K562 (cell line): ENCODE measurements around the gene ADK. TPM values are rescaled to one million over a fixed set of nuclear protein-coding genes. Genes with fewer than 3 reads are reported as not detected.
A peak's percentile ranks its signal among the peaks of the same experiment; 100 is the strongest.
"Not testable (repeated sequence)": the region's sequence is repeated elsewhere in the genome, so short reads cannot be mapped to it uniquely, and the experiment has no call there.

Source experiments
- ATAC-seq: fragments of 200-7000 bp; cut with Tn5 transposase; 3 replicates; pipeline ENCODE4 v1.9.1; 2020; ENCODE audit warnings: moderate library complexity
- BruUV-seq: library from RNA; stranded (reverse); fragments of 400-500 nt; replicated peaks from 2 replicates; lab custom pipeline; 2021; lab: Mats Ljungman, UMichigan
- CTCF ChIA-PET: fragments of 300-600 bp; formaldehyde crosslinking; extraction: SDS; loops from one replicate; lab custom pipeline; 2021; ENCODE audit warnings: low intra/inter-chr PET ratio; lab: Yijun Ruan, JAX
- POLR2A ChIA-PET: fragments of 300-600, 350-650 bp; sonication (Branson Sonifier 250); formaldehyde crosslinking; extraction: SDS; loops from one replicate; lab custom pipeline; 2021; ENCODE audit warnings: antibody characterized with exemption, inconsistent platforms; lab: Yijun Ruan, JAX
- DNase-seq, 4 experiments: peaks; one replicate each; pipeline versions ENCODE4 v3.0.0 to v3.0.0-alpha.2; 2011 to 2018; ENCODE audit warnings: low spot score in 3 of 4, mixed read lengths in 3 of 4; ENCODE audit errors: extremely low read depth in 1 of 4
- FAIRE-seq: peaks from 2 replicates; lab custom pipeline; 2011; peaks lifted over from hg19 to GRCh38; lab: Jason Lieb, UNC
- H2AFZ ChIP-seq: 2 replicates; pipeline ENCODE4 v1.6.0; 2011; ENCODE audit warnings: low read depth, low read length, control low read depth, inconsistent platforms
- H3K27ac ChIP-seq: fragments of 200-600 bp; 3 replicates; pipeline ENCODE4 v1.8.0; 2011; ENCODE audit warnings: low read depth, mild to moderate bottlenecking, control low read depth, inconsistent platforms, low read length, moderate library complexity, mixed read lengths; ENCODE audit errors: extremely low read depth
- H3K27me3 ChIP-seq, 2 experiments: fragments of 300-600 bp in 1 of 2; 2 replicates in 1 of 2; 3 replicates in 1 of 2; pipeline versions ENCODE4 v1.6.0 to v1.8.0; 2011; ENCODE audit warnings: inconsistent platforms in 2 of 2, low read length in 2 of 2, mild to moderate bottlenecking in 1 of 2, mixed read lengths in 1 of 2, moderate library complexity in 1 of 2; ENCODE audit not compliant: control insufficient read depth in 2 of 2, insufficient read depth in 2 of 2
- H3K36me3 ChIP-seq: fragments of 300-600 bp; 3 replicates; pipeline ENCODE4 v1.8.0; 2011; ENCODE audit warnings: mild to moderate bottlenecking, low read length, inconsistent platforms; ENCODE audit not compliant: control insufficient read depth, insufficient read depth
- H3K4me1 ChIP-seq, 2 experiments: fragments of 200-600 bp in 1 of 2; replicated peaks in 1 of 2; 2 replicates in 1 of 2; 3 replicates in 1 of 2; pipeline versions ENCODE4 v1.5.1 to v1.8.0; 2011; ENCODE audit warnings: inconsistent platforms in 2 of 2, low read length in 2 of 2, mild to moderate bottlenecking in 1 of 2, mixed read lengths in 1 of 2, moderate library complexity in 1 of 2; ENCODE audit not compliant: control insufficient read depth in 2 of 2, insufficient read depth in 2 of 2
- H3K4me2 ChIP-seq: 2 replicates; pipeline ENCODE4 v1.6.1; 2011; ENCODE audit warnings: low read length, control low read depth, inconsistent platforms, mixed read lengths; ENCODE audit not compliant: insufficient read depth
- H3K4me3 ChIP-seq: fragments of 200-600 bp; sonication (generic), shearing (Covaris generic); 2 replicates; pipeline ENCODE4 v1.5.1; 2016; ENCODE audit warnings: control low read depth, inconsistent platforms
- H3K79me2 ChIP-seq: fragments of 200-600 bp; 3 replicates; pipeline ENCODE4 v1.8.0; 2011; ENCODE audit warnings: low read length, inconsistent platforms; ENCODE audit not compliant: control insufficient read depth, insufficient read depth
- H3K9ac ChIP-seq, 2 experiments: 2 replicates each; pipeline versions ENCODE4 v1.6.0 to v1.6.1; 2011; ENCODE audit warnings: low read depth in 2 of 2, low read length in 2 of 2, control low read depth in 1 of 2, inconsistent platforms in 1 of 2, mild to moderate bottlenecking in 1 of 2, mixed read lengths in 1 of 2; ENCODE audit not compliant: insufficient read depth in 1 of 2
- H3K9me1 ChIP-seq: one replicate; pipeline ENCODE4 v1.6.0; 2011; ENCODE audit warnings: inconsistent platforms, mild to moderate bottlenecking, low read length, moderate library complexity; ENCODE audit not compliant: control insufficient read depth, insufficient read depth
- H3K9me3 ChIP-seq: replicated peaks from 2 replicates; pipeline ENCODE4 v1.5.1; 2011; ENCODE audit warnings: low read depth, low read length, inconsistent platforms; ENCODE audit not compliant: control insufficient read depth, insufficient read depth
- H4K20me1 ChIP-seq: replicated peaks from 2 replicates; pipeline ENCODE4 v1.6.1; 2011; ENCODE audit warnings: low read length, inconsistent platforms, mixed read lengths; ENCODE audit not compliant: control insufficient read depth, insufficient read depth
- CTCF ChIP-seq, 3 experiments: IDR thresholded peaks in 2 of 3; conservative IDR thresholded peaks in 1 of 3; 2 replicates each; pipeline ENCODE4 v1.5.1; 2011 to 2012; ENCODE audit warnings: low read length in 3 of 3, mild to moderate bottlenecking in 3 of 3, control low read depth in 2 of 3, improper control_type of control experiment in 1 of 3, inconsistent platforms in 1 of 3, low read depth in 1 of 3, mixed read lengths in 1 of 3, moderate library complexity in 1 of 3; ENCODE audit not compliant: insufficient read depth in 2 of 3
- DEAF1 ChIP-seq: fragments of 450-650 bp; formaldehyde crosslinking; IDR thresholded peaks from 2 replicates; pipeline ENCODE4 v1.4.0; 2020; ENCODE audit warnings: mild to moderate bottlenecking, moderate library complexity
- HSF4 ChIP-seq: fragments of 250-450 bp; sonication (Bioruptor Pico); IDR thresholded peaks from 2 replicates; pipeline ENCODE4 v2.1.2; 2022; ENCODE audit warnings: mild to moderate bottlenecking, moderate library complexity, borderline replicate concordance
- REST ChIP-seq, 2 experiments: fragments of 450-650 bp; formaldehyde crosslinking in 1 of 2; IDR thresholded peaks; 2 replicates each; pipeline versions ENCODE4 v1.4.0 to v1.6.1; 2014 to 2020; ENCODE audit warnings: mild to moderate bottlenecking in 2 of 2, borderline replicate concordance in 1 of 2, low read depth in 1 of 2
- ZC3H8 ChIP-seq: fragments of 450-650 bp; IDR thresholded peaks from 2 replicates; pipeline ENCODE4 v1.6.1; 2017
- WGBS: fragments of 100-300 bp; shearing (Covaris generic); methylation state at CpG from one replicate; pipeline ENCODE4 v1.1.6; 2016; ENCODE audit warnings: low coverage, mixed read lengths; ENCODE audit not compliant: insufficient coverage; ENCODE audit errors: missing lambda C conversion rate; 5-methylcytosine and 5-hydroxymethylcytosine counted together
- in situ Hi-C: fragments of 300-500 bp; cut with MboI; formaldehyde crosslinking; loops from 4 replicates; pipeline ENCODE4 v1.15.0; 2018; ENCODE audit warnings: inconsistent platforms, mixed read lengths
- intact Hi-C: fragments of 100-400 bp; cut with micrococcal nuclease; formaldehyde crosslinking; loops from 2 replicates; pipeline ENCODE4 v1.14.2; 2022
- polyA plus RNA-seq, 8 experiments: library from polyadenylated mRNA; depleted of rRNA in 4 of 8; stranded (reverse) in 5 of 8; unstranded in 3 of 8; fragments of >200 nt; fragmentation: Nextera tagmentation in 2 of 8; fragmentation: Illumina TruSeq in 1 of 8; extraction: Ambion mirVana in 2 of 8; extraction: Trizol in 1 of 8; gene quantifications; 2 replicates each; pipeline versions ENCODE4 v1.2.1 to v1.2.3, GENCODE V29; 2011 to 2014; ENCODE audit warnings: inconsistent platforms in 1 of 8, missing spikeins in 1 of 8
- total RNA-seq, 7 experiments: library from RNA; depleted of rRNA in 6 of 7; stranded (reverse); fragments of >200 nt in 6 of 7; fragmentation: Illumina TruSeq in 2 of 7; extraction: Trizol in 2 of 7; gene quantifications; 2 replicates each; pipeline versions ENCODE4 v1.2.1 to v1.2.3, GENCODE V29; 2011 to 2021; ENCODE audit warnings: low replicate concordance in 1 of 7

Gene ADK
- total and polyA plus RNA-seq, 9 of the 15 experiments (the other 6 are each of a cell fraction or from before 2014, with no cell fraction given) = 54.2 to 97.8 (median 73.6) TPM

- TF ChIP-seq ZC3H8 = no peak
- TF ChIP-seq HSF4 (CRISPR knock-in tag) = no peak
- 0 out of 2 replicates have a peak, but pooled peaks have one; percentile 15 for TF ChIP-seq DEAF1
- peak; percentile 47; the same call in 1 of the 2 replicates for TF ChIP-seq REST (IDR thresholded peaks at IDR 0.05; ENCODE audit: borderline replicate concordance)
- no peak for TF ChIP-seq REST (CRISPR knock-in tag; IDR thresholded peaks at IDR 0.05; ENCODE audit: low read depth)
- peak; percentile 53 to 67 (median 54); a peak in 5 of 6 replicates for TF ChIP-seq CTCF (IDR thresholded peaks at IDR 0.05 in 2 of 3, conservative IDR thresholded peaks at IDR 0.05 in 1 of 3; ENCODE audit: insufficient read depth in 2 of 3, low read depth in 1 of 3, low read length in 3 of 3)
Observed at GRCh38 chr10:74213571-74214162, 62.6 kb downstream of the ADK start (continued).

- H3K4me1 ChIP-seq, POLR2A ChIA-PET, H3K4me2 ChIP-seq, H4K20me1 ChIP-seq, in situ Hi-C loops, CTCF ChIA-PET, DNase-seq, FAIRE-seq, H3K27ac ChIP-seq, H3K27me3 ChIP-seq, H3K9me1 ChIP-seq, intact Hi-C loops, H3K9me3 ChIP-seq, H2AFZ ChIP-seq, H3K9ac ChIP-seq, BruUV-seq, ATAC-seq, H3K4me3 ChIP-seq: not testable (repeated sequence)
- WGBS = 93% methylated on average over 8 of the region's 13 CpGs
- peaks cover 25% of the 10 kb centered on the region for H3K79me2 ChIP-seq
- peaks cover 12% of the 10 kb centered on the region; the same call in 2 of the 3 replicates for H3K36me3 ChIP-seq
Observed at GRCh38 chr10:74217110-74217509, 66.1 kb downstream of the ADK start.
